Sigmoid colon (tissue), 4 donors: ENCODE results near the gene FPR1.

Experiments
- EP300 ChIP-seq, 4 donors: sonication (generic); formaldehyde crosslinking; IDR thresholded peaks; one replicate each; pipeline ENCODE4 v1.6.1; 2017; ENCODE audit warnings: antibody characterized with exemption in 4 of 4
- POLR2A ChIP-seq, 2 donors: fragments of 450-650 bp; IDR thresholded peaks; one replicate each; pipeline ENCODE4 v1.6.1; 2016; ENCODE audit warnings: antibody characterized with exemption in 2 of 2, mild to moderate bottlenecking in 2 of 2, moderate library complexity in 2 of 2
- TF ChIP-seq, protein P1 (sequence below), 4 experiments: fragments of 450-650 bp in 3 of 4; fragments of 200-600 bp in 1 of 4; IDR thresholded peaks; one replicate each; pipeline ENCODE4 v1.5.1; 2016 to 2019; ENCODE audit warnings: antibody characterized with exemption in 4 of 4, mild to moderate bottlenecking in 3 of 4, moderate library complexity in 2 of 4

DNA sequence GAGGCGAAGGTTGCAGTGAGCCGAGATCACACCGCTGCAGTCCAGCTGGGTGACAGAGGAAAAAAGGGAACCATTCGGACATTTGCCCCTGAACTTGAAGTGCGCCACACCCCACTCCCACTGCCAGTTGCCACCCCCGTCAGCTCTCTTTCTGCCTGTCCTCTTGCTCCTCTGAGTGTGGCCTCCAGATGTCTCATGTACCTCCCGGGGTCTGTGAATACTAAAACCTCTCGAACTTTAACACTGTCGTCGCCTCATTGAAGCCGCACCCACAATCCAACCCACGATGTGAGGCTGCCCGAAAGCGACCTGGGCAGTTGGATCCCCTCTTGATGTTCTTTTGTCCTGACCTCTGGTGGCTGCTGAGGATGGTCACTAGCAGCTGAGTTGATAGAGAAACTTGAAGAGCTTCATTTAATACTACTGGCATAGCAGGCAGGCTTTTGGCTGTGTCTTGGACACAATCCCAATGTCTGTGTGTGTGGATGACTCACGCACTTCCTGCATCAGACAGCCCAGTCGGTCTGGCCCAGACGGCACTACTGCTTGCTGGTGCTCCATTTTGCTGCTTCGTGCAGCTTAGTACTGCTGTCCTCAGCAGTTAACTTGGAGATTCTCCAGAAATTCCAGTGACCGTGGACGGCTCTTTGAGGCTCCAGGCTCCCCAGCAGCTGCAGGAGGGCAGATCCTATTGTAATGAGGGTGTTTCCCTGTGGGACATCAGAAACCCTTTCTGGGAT is 47.5 kb upstream of the FPR1 start:
- TF ChIP-seq, protein P1, sequence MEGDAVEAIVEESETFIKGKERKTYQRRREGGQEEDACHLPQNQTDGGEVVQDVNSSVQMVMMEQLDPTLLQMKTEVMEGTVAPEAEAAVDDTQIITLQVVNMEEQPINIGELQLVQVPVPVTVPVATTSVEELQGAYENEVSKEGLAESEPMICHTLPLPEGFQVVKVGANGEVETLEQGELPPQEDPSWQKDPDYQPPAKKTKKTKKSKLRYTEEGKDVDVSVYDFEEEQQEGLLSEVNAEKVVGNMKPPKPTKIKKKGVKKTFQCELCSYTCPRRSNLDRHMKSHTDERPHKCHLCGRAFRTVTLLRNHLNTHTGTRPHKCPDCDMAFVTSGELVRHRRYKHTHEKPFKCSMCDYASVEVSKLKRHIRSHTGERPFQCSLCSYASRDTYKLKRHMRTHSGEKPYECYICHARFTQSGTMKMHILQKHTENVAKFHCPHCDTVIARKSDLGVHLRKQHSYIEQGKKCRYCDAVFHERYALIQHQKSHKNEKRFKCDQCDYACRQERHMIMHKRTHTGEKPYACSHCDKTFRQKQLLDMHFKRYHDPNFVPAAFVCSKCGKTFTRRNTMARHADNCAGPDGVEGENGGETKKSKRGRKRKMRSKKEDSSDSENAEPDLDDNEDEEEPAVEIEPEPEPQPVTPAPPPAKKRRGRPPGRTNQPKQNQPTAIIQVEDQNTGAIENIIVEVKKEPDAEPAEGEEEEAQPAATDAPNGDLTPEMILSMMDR (IDR thresholded peaks at IDR 0.05) = no peak
- no peak for TF ChIP-seq EP300 (IDR thresholded peaks at IDR 0.05)
- TF ChIP-seq POLR2A (IDR thresholded peaks at IDR 0.05) = no peak
